HG02642 (cell line): ENCODE data around the gene PCDHGC3.
A peak's percentile ranks its signal among the peaks of the same experiment; 100 is the strongest.

Source experiments
- ATAC-seq: cut with Tn5 transposase; IDR thresholded peaks from one replicate; pipeline ENCODE4 v1.9.1; 2021; ENCODE audit warnings: mild to moderate bottlenecking; ENCODE audit not compliant: unreplicated experiment, poor library complexity

Gene PCDHGC3

GRCh38 chr5:141484641-141485311 is 9.0 kb downstream of the PCDHGC3 start, which contains the start of gene PCDHGC4:
TSS of gene PCDHGC4 (plus strand) at chr5:141485030. CDS start at chr5:141485174, 144 bp downstream.
- peak; percentile 49 for ATAC-seq

- peak; percentile 10 for ATAC-seq
Measured at GRCh38 chr5:141485321-141486055, 9.7 kb downstream of the PCDHGC3 start.

GRCh38 chr5:141486091-141486490 is 10.3 kb downstream of the PCDHGC3 start:
- no peak for ATAC-seq

- no peak for ATAC-seq
Measured at GRCh38 chr5:141487131-141487530, 11.4 kb downstream of the PCDHGC3 start.

GRCh38 chr5:141488591-141489561 is 13.1 kb downstream of the PCDHGC3 start, which contains the start of gene PCDHGC5:
TSS of gene PCDHGC5 (plus strand) at chr5:141489081. CDS start at chr5:141489241, 160 bp downstream.
- no peak for ATAC-seq

- no peak for ATAC-seq
Measured at GRCh38 chr5:141489841-141490240, 14.1 kb downstream of the PCDHGC3 start.

GRCh38 chr5:141490271-141490670 is 14.5 kb downstream of the PCDHGC3 start:
- ATAC-seq = no peak

GRCh38 chr5:141490771-141491170 is 15.0 kb downstream of the PCDHGC3 start:
- no peak for ATAC-seq

- ATAC-seq = peak; percentile 27
Measured at GRCh38 chr5:141491323-141492167, 15.8 kb downstream of the PCDHGC3 start.

- ATAC-seq = peak; percentile 61
Measured at GRCh38 chr5:141492168-141492885, 16.6 kb downstream of the PCDHGC3 start.

- ATAC-seq = no peak
Measured at GRCh38 chr5:141493500-141494422, 18.0 kb downstream of the PCDHGC3 start.

- ATAC-seq = no peak
Measured at GRCh38 chr5:141494761-141495452, 19.1 kb downstream of the PCDHGC3 start.

- ATAC-seq = no peak
Measured at GRCh38 chr5:141495453-141495811, 19.7 kb downstream of the PCDHGC3 start.

GRCh38 chr5:141496038-141496437 is 20.3 kb downstream of the PCDHGC3 start:
- no peak for ATAC-seq

- no peak for ATAC-seq
Measured at GRCh38 chr5:141501761-141502160, 26.0 kb downstream of the PCDHGC3 start.

GRCh38 chr5:141503681-141504080 is 27.9 kb downstream of the PCDHGC3 start:
- no peak for ATAC-seq

GRCh38 chr5:141504216-141504615 is 28.4 kb downstream of the PCDHGC3 start:
- ATAC-seq = no peak
